Cardiac fibroblast (primary cell): ENCODE data around the gene LHCGR.
A peak's percentile ranks its signal among the peaks of the same experiment; 100 is the strongest.
"Not testable (repeated sequence)": the region's sequence is repeated elsewhere in the genome, so short reads cannot be mapped to it uniquely, and the experiment has no call there.

Experiments
- DNase-seq, 2 donors: peaks; one replicate each; pipeline versions ENCODE4 v3.0.0 to v3.0.0-alpha.2; 2010; ENCODE audit warnings: low read depth in 2 of 2
- H3K4me3 ChIP-seq, 2 donors: replicated peaks in 1 of 2; 1 replicate in 1 of 2; 2 replicates in 1 of 2; pipeline ENCODE4 v1.5.1; 2011; ENCODE audit warnings: low read depth in 2 of 2, low read length in 2 of 2, mild to moderate bottlenecking in 2 of 2, moderate library complexity in 1 of 2
- CTCF ChIP-seq: IDR thresholded peaks from one replicate; pipeline ENCODE4 v1.5.1; 2011; ENCODE audit warnings: low read depth, mild to moderate bottlenecking, low read length, inconsistent platforms

LHCGR gene

GRCh38 chr2:48749291-48750127, 6.0 kb downstream of the LHCGR start:
- no peak overlapping the region for H3K4me3 ChIP-seq
- DNase-seq, result no peak
- TF ChIP-seq CTCF, result no peak

- DNase-seq, result no peak
- no peak overlapping the region for H3K4me3 ChIP-seq
- TF ChIP-seq CTCF, result no peak
These were observed 8.2 kb downstream of the LHCGR start for GRCh38 chr2:48747319-48747718.

GRCh38 chr2:48739236-48739635, 16.3 kb downstream of the LHCGR start:
- not testable (repeated sequence) for DNase-seq, H3K4me3 ChIP-seq

- no peak for TF ChIP-seq CTCF
- H3K4me3 ChIP-seq, result no peak overlapping the region
- DNase-seq, result peak; percentile 30 to 61
These were observed 16.7 kb downstream of the LHCGR start for GRCh38 chr2:48738806-48739205.

- no peak overlapping the region for H3K4me3 ChIP-seq
- no peak for TF ChIP-seq CTCF
- DNase-seq, result no peak
These were observed 19.3 kb downstream of the LHCGR start for GRCh38 chr2:48736251-48736650.

GRCh38 chr2:48734576-48735303, 20.8 kb downstream of the LHCGR start:
- no peak for DNase-seq
- H3K4me3 ChIP-seq, result no peak overlapping the region
- TF ChIP-seq CTCF, result no peak

- no peak for TF ChIP-seq CTCF
- no peak for DNase-seq
- no peak overlapping the region for H3K4me3 ChIP-seq
These were observed 22.4 kb downstream of the LHCGR start for GRCh38 chr2:48733067-48733503.
